ENCODE measurements around the gene CNTN4.
"Not testable (repeated sequence)": the region's sequence is repeated elsewhere in the genome, so short reads cannot be mapped to it uniquely, and the experiment has no call there.

CNTN4 gene

DNA sequence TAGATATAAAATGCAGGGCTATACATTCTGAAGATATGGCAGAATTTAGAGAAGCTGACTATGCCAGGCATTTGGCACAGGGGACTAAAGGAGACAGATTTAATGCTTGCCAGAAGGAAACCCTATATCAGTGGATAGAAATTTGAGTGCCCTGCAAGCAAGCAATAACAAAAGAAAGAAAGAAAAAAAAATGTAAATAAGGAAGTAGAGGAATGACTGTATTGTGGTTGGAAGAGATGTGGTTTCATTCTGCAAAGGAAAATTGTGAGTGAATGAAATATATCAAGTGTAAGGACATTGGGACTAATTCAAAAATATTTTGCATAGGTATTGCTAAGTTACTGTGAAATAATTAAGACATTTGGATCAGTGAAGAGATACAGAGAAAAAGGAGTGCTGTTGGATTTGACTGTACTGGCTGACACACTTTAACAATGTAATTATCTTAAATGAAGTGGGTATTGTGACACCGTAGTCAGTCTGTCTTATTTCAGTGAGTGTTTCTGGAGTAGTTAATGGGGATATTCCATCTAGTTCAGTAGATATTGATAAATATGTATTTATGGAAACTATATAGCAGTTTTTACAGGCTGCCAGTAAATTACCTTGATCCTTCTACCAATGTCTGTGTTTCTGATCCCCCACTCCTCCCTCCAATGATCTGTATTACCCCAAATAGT lies 418.2 kb downstream of the CNTN4 start:
- DNase-seq (ENCODE audit: low read depth in 2 of 2), result no peak

- DNase-seq (ENCODE audit: low read depth in 2 of 2), result no peak
These were observed 419.0 kb downstream of the CNTN4 start for GRCh38 chr3:2517500-2518172.

DNA sequence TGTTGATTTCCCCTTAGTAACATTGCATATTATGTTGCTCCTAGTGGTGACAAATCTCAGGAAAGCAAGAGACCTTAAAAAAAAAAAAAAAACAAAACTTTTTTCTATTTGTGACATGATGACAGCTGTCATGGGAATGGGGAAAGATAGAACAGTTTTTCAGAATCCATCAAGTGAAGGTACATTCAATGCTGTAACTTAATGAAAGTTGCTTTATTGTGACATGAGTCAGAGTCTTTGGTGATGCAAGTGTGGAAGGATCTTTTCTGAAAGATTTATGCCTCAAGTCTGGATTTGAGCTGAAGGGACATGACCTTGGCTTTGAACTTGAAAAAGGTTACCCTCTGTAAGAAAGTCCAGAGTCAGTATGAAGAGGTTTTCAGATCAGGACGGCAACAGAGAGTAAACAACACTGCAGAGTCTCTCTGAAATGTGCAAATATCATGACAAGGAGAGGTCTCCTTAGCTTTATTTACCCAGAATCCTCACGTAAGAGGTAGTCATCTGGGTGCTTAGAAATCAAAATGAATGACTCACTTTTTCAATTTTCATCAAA lies 424.7 kb downstream of the CNTN4 start:
- no peak for DNase-seq (ENCODE audit: low read depth in 2 of 2)

GRCh38 chr3:2525968-2526367 lies 427.3 kb downstream of the CNTN4 start:
- no peak for DNase-seq (ENCODE audit: low read depth in 2 of 2)

DNA sequence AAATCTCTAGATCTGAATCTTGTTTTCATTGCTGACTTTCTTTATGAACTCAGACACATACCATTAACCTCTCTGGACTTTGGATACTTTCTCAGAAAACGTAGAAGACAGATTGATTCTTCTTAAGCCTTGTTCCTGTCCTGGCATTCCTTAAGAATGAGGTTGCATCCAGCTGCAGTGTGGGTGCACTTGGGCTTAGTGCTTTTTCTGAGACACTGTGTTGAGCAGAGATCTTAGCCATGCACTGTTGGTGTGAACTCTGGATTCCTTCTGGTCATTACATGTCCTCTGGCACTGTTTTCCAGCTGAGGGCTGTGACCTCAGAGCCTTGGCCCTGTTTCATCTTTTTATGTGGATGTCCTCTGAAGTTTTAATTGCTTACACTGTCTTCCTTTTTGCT lies 428.3 kb downstream of the CNTN4 start:
- DNase-seq (ENCODE audit: low read depth in 2 of 2), result no peak

DNA sequence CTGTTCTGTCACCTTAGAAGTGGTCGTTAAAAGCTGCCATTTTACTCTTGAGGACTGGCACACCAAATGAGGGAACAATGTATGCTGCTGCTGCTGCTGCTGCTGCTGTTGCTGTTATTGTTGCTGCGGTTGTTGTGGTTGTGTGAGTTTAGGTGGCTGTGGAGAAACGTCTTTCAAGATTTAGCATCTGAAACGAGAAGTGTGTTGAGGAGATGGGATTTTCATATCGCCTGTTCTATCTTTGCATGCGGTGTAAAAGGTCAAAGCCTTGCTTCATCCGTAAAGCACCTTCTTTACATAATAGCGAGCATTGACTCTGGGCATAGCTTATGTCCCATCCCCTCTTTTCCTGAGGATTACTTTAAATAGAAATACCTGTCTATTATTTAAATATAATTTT lies 428.7 kb downstream of the CNTN4 start:
- not testable (repeated sequence) for DNase-seq (ENCODE audit: low read depth in 2 of 2)

GRCh38 chr3:2534767-2535166 lies 436.1 kb downstream of the CNTN4 start:
- DNase-seq (ENCODE audit: low read depth in 2 of 2), result not testable (repeated sequence)

DNA sequence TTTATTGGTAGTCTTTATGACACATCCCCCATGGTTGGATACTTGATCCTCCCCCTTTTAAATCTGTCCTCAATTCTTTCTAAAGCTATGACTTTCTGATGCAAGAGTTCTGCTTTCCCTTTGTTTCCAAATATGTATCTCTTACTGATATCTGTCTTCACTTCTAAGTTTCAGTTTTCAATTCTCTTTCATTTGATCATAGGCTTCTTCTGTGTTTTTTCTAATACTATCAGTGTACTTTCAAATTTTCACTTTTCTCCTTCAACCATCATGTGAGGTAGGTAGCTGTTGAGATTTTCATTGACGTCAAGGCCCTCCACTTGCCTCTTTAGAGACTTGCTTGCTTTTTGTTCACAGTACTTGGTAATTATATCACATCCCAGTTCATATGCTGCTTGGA lies 436.5 kb downstream of the CNTN4 start:
- no peak for DNase-seq (ENCODE audit: low read depth in 2 of 2)

DNA sequence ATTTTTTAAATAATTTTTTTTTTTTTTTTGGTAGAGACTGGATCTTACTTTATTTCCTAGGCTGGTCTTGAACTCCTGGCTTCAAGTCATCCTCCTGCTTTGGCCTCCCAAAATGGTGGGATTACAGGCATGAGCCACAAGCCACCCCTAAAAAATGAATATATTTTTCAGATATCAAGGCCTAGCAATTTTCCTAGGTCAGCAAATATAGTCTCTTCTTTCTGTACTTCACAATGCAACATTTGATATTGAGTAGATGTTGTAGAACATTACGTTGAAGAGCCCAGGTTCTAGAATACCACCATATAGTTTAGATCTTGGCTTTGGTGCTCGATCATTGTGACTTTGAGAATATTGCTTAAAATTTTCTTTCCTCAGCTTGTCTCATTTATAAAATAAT lies 437.9 kb downstream of the CNTN4 start:
- no peak for DNase-seq (ENCODE audit: low read depth in 2 of 2)

GRCh38 chr3:2540115-2540514 lies 441.4 kb downstream of the CNTN4 start:
- DNase-seq (ENCODE audit: low read depth in 2 of 2), result no peak

DNA sequence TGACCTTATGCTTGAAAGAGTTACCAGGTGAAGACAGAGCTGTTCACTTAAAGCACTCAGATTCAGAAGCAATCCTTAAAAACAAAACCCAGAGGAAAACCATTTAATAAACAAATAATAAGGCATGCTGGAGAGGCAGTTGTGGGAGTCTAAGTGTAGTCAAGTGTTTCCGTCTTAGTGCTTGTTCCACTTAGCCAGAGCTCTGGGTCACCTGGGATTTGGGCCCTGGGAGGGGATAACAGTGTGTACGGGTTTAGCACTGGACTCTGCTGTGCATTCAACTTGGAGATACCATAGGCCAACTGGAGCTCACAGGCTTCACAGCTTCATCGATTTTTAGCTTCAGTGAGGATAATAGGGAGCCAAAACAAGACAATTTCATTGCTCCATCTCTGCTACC lies 444.6 kb downstream of the CNTN4 start:
- DNase-seq (ENCODE audit: low read depth in 2 of 2), result no peak

DNA sequence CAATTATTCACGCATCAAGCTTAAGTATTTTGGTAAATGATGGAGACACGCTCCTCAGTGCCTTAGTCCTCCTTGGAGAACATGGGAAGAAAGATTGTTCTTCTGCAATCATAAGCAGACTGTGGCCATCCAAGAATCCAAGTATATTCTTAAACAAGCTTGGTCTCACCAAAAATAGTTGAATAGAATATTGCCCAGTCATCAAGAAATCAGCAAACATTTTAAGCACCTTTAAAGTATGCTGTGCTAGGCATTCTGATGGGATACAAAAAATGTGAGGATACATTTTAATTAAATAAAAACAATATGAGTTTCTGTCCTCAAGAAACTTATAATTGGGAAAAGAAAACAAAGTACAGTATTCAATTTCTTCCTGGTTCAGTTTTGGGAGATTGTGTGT lies 445.5 kb downstream of the CNTN4 start:
- DNase-seq (ENCODE audit: low read depth in 2 of 2), result no peak

DNA sequence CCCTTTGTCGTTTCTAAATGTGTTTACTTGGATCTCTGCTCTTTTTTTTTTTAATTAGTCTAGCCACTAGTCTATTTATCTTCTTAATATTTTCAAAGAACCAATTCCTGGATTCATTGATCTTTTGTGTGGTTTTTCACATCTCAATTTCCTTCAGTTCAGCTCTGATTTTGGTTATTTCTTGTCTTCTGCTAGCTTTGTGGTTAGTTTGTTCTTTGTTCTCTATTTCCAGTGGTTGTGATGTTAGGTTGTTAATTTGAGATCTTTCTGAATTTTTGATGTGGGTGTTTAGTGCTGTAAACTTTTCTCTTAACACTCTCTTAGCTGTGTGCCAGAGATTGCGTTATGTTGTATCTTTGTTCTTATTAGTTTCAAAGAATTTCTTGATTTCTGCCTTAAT lies 446.1 kb downstream of the CNTN4 start:
- DNase-seq (ENCODE audit: low read depth in 2 of 2), result no peak

GRCh38 chr3:2547049-2547448 lies 448.4 kb downstream of the CNTN4 start:
- no peak for DNase-seq (ENCODE audit: low read depth in 2 of 2)

DNA sequence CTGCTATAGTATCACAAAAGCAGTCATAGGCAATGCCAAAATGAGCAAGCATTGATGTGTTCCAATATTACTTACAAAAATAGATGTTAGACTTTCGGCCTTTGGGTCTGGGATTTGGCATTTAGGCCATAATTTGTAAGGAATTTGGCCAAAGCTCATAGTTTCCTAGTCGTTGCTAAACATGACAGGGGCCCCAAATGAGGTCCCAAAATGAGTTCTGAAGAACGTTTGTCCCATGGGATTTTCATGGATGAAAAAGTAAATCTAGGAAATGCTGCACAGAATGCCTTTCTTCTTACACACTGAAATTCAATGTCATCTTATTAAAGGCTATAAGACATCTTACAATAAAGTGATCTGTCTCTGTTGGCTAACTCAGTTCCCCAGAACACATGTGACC lies 456.0 kb downstream of the CNTN4 start:
- no peak for DNase-seq (ENCODE audit: low read depth in 2 of 2)

GRCh38 chr3:2558796-2559195 lies 460.1 kb downstream of the CNTN4 start:
- DNase-seq (ENCODE audit: low read depth in 2 of 2), result no peak

DNA sequence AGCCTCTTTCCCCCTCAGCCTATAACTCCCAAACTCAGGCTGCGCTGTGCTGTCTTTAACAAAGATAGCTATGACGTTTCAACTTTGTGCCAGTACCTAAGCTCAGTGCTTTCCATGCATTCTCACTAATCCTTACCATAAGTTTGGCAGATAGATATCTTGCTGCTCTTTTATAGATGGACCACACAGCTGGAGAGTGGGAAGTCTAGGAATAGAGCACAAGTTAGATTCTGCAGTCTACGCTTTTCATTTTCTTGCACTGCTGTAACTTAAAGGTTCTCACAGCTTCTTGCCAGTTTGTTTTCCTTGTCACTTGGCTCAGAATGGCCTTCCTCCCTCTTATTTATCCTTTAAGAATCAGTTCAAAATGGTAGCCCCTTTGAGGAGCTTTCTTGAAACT lies 468.8 kb downstream of the CNTN4 start:
- DNase-seq (ENCODE audit: low read depth in 2 of 2), result no peak

DNA sequence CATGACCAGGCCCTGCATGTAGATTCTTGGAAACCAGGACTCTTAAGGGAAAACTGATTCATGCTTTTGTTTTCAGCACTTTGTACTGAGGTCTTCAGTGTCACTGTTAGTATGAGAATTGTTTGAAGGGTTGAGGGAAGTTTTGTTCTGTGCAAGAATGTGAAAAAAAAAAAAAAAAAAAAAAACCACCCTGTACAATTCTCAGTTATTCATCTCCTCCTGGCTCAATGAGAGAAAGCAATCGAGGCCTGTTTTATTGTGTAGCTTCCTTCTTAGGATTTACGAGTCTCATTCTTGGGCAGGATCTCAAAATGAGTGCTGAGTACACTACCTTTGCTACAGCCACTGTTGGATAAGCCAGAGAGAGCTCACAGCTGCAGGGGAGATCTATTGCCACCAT lies 469.5 kb downstream of the CNTN4 start:
- no peak for DNase-seq (ENCODE audit: low read depth in 2 of 2)

GRCh38 chr3:2568929-2569328 lies 470.3 kb downstream of the CNTN4 start:
- no peak for DNase-seq (ENCODE audit: low read depth in 2 of 2)

DNA sequence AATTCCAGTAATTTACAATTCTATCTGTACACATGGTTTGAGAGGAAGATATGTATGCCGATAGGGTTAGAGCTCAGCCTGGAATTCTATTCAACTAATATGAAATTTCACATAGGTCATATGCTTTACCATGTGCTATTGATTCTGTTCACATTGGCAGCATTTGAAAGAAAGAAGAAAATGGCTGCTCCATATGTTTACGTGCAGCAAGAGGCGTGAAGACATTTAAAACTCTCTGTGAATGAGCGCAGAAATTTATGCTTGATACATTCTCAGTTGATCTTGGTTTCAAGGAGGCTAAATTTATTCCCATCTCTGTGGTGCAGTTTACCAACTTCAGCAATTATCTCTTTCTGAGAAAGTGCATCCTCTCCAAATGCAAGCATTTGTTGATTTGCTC lies 478.9 kb downstream of the CNTN4 start:
- DNase-seq (ENCODE audit: low read depth in 2 of 2), result no peak

DNA sequence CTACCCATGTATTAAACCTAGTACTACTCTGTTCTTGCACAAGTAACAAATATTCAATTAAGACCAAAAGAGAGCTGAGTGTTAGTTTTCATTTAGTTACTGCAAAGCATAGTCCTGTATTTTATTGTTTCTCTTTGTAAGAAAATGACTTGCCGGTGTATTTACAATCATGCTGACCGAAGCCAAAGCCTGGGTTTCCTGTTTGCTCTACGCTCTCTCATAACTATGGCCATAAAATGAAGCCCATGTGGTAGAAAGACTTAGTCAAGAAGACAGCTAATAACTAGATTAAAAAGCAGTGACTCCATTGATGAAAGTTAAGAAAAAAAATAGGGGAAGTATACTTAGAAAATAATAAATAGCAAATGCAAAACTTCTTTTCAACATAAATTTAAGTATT lies 479.9 kb downstream of the CNTN4 start:
- DNase-seq (ENCODE audit: low read depth in 2 of 2), result no peak

GRCh38 chr3:2579206-2579605 lies 480.5 kb downstream of the CNTN4 start:
- no peak for DNase-seq (ENCODE audit: low read depth in 2 of 2)

GRCh38 chr3:2583046-2583445 lies 484.4 kb downstream of the CNTN4 start:
- no peak for DNase-seq (ENCODE audit: low read depth in 2 of 2)
